ENCODE results near the gene AIF1L.

DNA sequence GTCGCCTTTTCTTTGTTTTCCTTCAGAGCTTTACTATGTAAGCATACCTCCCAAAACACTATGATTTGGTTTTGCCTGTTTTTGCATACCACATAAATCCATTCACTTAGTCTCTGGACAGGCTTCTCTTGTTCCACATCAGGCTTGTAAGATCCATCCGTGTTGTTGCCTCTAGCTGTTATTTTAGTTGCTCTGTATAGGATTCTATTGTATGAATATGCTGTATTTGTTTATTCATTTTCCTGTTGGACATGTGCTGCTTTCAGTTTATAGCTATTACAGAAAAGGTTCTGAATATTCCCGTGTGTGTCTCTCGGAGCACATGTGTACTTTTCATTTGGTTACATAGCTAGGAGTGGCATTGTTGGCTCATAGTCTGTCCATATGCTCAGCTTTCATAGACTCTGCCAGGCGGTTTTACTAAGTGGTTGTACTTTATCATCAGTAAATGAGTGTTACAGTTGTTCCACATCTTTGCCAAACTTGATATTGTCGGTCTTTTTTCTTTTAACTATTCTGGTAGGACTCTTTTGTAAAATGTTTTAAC lies 70.9 kb downstream of the AIF1L start:
- TF ChIP-seq, protein P1, sequence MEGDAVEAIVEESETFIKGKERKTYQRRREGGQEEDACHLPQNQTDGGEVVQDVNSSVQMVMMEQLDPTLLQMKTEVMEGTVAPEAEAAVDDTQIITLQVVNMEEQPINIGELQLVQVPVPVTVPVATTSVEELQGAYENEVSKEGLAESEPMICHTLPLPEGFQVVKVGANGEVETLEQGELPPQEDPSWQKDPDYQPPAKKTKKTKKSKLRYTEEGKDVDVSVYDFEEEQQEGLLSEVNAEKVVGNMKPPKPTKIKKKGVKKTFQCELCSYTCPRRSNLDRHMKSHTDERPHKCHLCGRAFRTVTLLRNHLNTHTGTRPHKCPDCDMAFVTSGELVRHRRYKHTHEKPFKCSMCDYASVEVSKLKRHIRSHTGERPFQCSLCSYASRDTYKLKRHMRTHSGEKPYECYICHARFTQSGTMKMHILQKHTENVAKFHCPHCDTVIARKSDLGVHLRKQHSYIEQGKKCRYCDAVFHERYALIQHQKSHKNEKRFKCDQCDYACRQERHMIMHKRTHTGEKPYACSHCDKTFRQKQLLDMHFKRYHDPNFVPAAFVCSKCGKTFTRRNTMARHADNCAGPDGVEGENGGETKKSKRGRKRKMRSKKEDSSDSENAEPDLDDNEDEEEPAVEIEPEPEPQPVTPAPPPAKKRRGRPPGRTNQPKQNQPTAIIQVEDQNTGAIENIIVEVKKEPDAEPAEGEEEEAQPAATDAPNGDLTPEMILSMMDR (IDR thresholded peaks at IDR 0.05), result no peak
- no peak for TF ChIP-seq EZH2 (IDR thresholded peaks at IDR 0.05; ENCODE audit: borderline replicate concordance, insufficient read depth, low read depth, low read length, poor library complexity, severe bottlenecking)
